Neuronal stem cell (in vitro differentiated cells): Measurements from ENCODE around the gene PIGK.

Source experiments
- DNase-seq: peaks from one replicate; pipeline ENCODE4 v3.0.0-alpha.2; 2013; ENCODE audit warnings: low spot score
- H2AFZ ChIP-seq: one replicate; pipeline ENCODE4 v1.6.1; 2013; ENCODE audit warnings: mild to moderate bottlenecking, low read length, inconsistent platforms
- H2AK5ac ChIP-seq: 2 replicates; pipeline ENCODE4 v1.6.1; 2013; ENCODE audit warnings: low read depth, mild to moderate bottlenecking, inconsistent platforms, low read length, moderate library complexity, mixed read lengths
- H2BK120ac ChIP-seq: 2 replicates; pipeline ENCODE4 v1.6.1; 2013; ENCODE audit warnings: low read depth, mild to moderate bottlenecking, inconsistent platforms, low read length, moderate library complexity, mixed read lengths
- H2BK12ac ChIP-seq: one replicate; pipeline ENCODE4 v1.6.1; 2013; ENCODE audit warnings: low read length, inconsistent platforms
- H2BK15ac ChIP-seq: 2 replicates; pipeline ENCODE4 v1.6.1; 2013; ENCODE audit warnings: mild to moderate bottlenecking, low read length, inconsistent platforms, mixed read lengths
- H2BK5ac ChIP-seq: one replicate; pipeline ENCODE4 v1.6.1; 2013; ENCODE audit warnings: inconsistent platforms, mild to moderate bottlenecking, low read length, moderate library complexity
- H3K14ac ChIP-seq: one replicate; pipeline ENCODE4 v1.6.1; 2013; ENCODE audit warnings: low read length, inconsistent platforms
- H3K18ac ChIP-seq: 2 replicates; pipeline ENCODE4 v1.6.1; 2013; ENCODE audit warnings: low read length, inconsistent platforms
- H3K23ac ChIP-seq: 2 replicates; pipeline ENCODE4 v1.6.1; 2013; ENCODE audit warnings: low read depth, mild to moderate bottlenecking, mixed read lengths, low read length, inconsistent platforms; ENCODE audit not compliant: poor library complexity
- H3K27ac ChIP-seq: replicated peaks from 3 replicates; pipeline ENCODE4 v1.5.1; 2013; ENCODE audit warnings: low read length, inconsistent platforms
- H3K27me3 ChIP-seq, 3 experiments: 2 replicates each; pipeline ENCODE4 v1.6.1; 2013; ENCODE audit warnings: low read length in 3 of 3, mild to moderate bottlenecking in 2 of 3, inconsistent platforms in 1 of 3, low read depth in 1 of 3, mixed read lengths in 1 of 3, moderate library complexity in 1 of 3; ENCODE audit not compliant: control insufficient read depth in 3 of 3, insufficient read depth in 3 of 3
- H3K36me3 ChIP-seq, 2 donors: replicated peaks in 1 of 2; 2 replicates each; pipeline ENCODE4 v1.6.1; 2013; ENCODE audit warnings: low read length in 2 of 2; ENCODE audit not compliant: control insufficient read depth in 2 of 2, insufficient read depth in 2 of 2
- H3K4ac ChIP-seq: 2 replicates; pipeline ENCODE4 v1.6.1; 2013; ENCODE audit warnings: inconsistent platforms, mild to moderate bottlenecking, low read length, moderate library complexity
- H3K4me1 ChIP-seq, 2 donors: 1 replicate in 1 of 2; 2 replicates in 1 of 2; pipeline ENCODE4 v1.6.1; 2013; ENCODE audit warnings: low read length in 2 of 2, low read depth in 1 of 2; ENCODE audit not compliant: control insufficient read depth in 2 of 2, insufficient read depth in 1 of 2
- H3K4me2 ChIP-seq: one replicate; pipeline ENCODE4 v1.6.1; 2013; ENCODE audit warnings: mild to moderate bottlenecking, low read length, inconsistent platforms; ENCODE audit not compliant: insufficient read depth, poor library complexity, severe bottlenecking
- H3K4me3 ChIP-seq, 2 donors: 2 replicates each; pipeline ENCODE4 v1.5.1; 2013; ENCODE audit warnings: low read length in 2 of 2, mild to moderate bottlenecking in 2 of 2, inconsistent platforms in 1 of 2, moderate library complexity in 1 of 2
- H3K79me1 ChIP-seq: one replicate; pipeline ENCODE4 v1.6.1; 2013; ENCODE audit warnings: low read depth, mild to moderate bottlenecking, inconsistent platforms, low read length, moderate library complexity
- H3K9ac ChIP-seq: one replicate; pipeline ENCODE4 v1.6.1; 2013; ENCODE audit warnings: mild to moderate bottlenecking, low read depth, low read length, inconsistent platforms; ENCODE audit not compliant: poor library complexity
- H3K9me3 ChIP-seq, 2 donors: replicated peaks in 1 of 2; 2 replicates each; pipeline versions ENCODE3 to v1.6.1; 2013; ENCODE audit warnings: low read length in 2 of 2, mild to moderate bottlenecking in 2 of 2, inconsistent platforms in 1 of 2, low read depth in 1 of 2, mixed read lengths in 1 of 2, moderate library complexity in 1 of 2; ENCODE audit not compliant: control insufficient read depth in 2 of 2, insufficient read depth in 1 of 2
- H4K8ac ChIP-seq: one replicate; pipeline ENCODE4 v1.6.1; 2013; ENCODE audit warnings: low read depth, mild to moderate bottlenecking, inconsistent platforms, low read length, moderate library complexity
- H4K91ac ChIP-seq: one replicate; pipeline ENCODE4 v1.6.1; 2013; ENCODE audit warnings: low read length, low read depth, mild to moderate bottlenecking, inconsistent platforms; ENCODE audit not compliant: poor library complexity
- WGBS, 2 donors: extraction: QIAGEN DNeasy Blood & Tissue Kit; methylation state at CpG; one replicate each; pipeline ENCODE4 v1.1.7; 2013; ENCODE audit warnings: missing lambda C conversion rate in 2 of 2, mixed read lengths in 1 of 2; ENCODE audit not compliant: insufficient read length in 2 of 2, insufficient replicate concordance in 1 of 2; ENCODE audit errors: extremely low coverage in 2 of 2; 5-methylcytosine and 5-hydroxymethylcytosine counted together

PIGK gene

GRCh38 chr1:77056525-77056924, 162.7 kb downstream of the PIGK start:
- H3K4ac ChIP-seq, result no peak overlapping the region
- H3K14ac ChIP-seq, result no peak overlapping the region
- no peak overlapping the region for H2AK5ac ChIP-seq
- no peaks in the 10 kb centered on the region for H3K79me1 ChIP-seq
- peaks cover 0 to 7% of the 10 kb centered on the region in 2 donors for H3K9me3 ChIP-seq
- no peak overlapping the region for H3K9ac ChIP-seq
- H3K4me1 ChIP-seq, result peaks cover 7 to 15% of the 10 kb centered on the region in 2 donors
- no peak overlapping the region for H3K4me3 ChIP-seq
- no peak overlapping the region for H3K18ac ChIP-seq
- H3K27me3 ChIP-seq, result no peaks in the 10 kb centered on the region
- no peak overlapping the region for H2BK120ac ChIP-seq
- DNase-seq, result no peak
- no peak overlapping the region for H4K8ac ChIP-seq
- no peak overlapping the region for H3K27ac ChIP-seq
- H3K36me3 ChIP-seq, result peaks cover 7 to 17% of the 10 kb centered on the region in 2 donors
- H2BK5ac ChIP-seq, result no peak overlapping the region
- H2BK15ac ChIP-seq, result no peak overlapping the region
- H4K91ac ChIP-seq, result no peak overlapping the region
- WGBS, 2 donors, result no CpG with 5 or more reads among the region's 7 CpGs
- H3K23ac ChIP-seq, result no peak overlapping the region
- H3K4me2 ChIP-seq, result no peak overlapping the region
- no peak overlapping the region for H2AFZ ChIP-seq
- H2BK12ac ChIP-seq, result no peak overlapping the region

GRCh38 chr1:77051425-77051824, 167.8 kb downstream of the PIGK start:
- WGBS, 2 donors, result no CpG with 5 or more reads among the region's 1 CpG
- Histone ChIP-seq H2BK15ac (no peak overlapping the region), H2AK5ac (no peak overlapping the region), H3K27me3 (no peaks in the 10 kb centered on the region), H3K14ac (no peak overlapping the region), H3K79me1 (no peaks in the 10 kb centered on the region), H3K9ac (no peak overlapping the region), H4K8ac (no peak overlapping the region), H3K4me2 (no peak overlapping the region), H3K4me3 (no peak overlapping the region), H3K23ac (no peak overlapping the region), H3K4me1 (no peaks in the 10 kb centered on the region), H3K36me3 (peaks cover 10 to 26% of the 10 kb centered on the region in 2 donors), H3K18ac (no peak overlapping the region), H3K9me3 (peaks cover 0 to 7% of the 10 kb centered on the region in 2 donors), H2AFZ (no peak overlapping the region), H2BK5ac (no peak overlapping the region), H3K4ac (no peak overlapping the region), H2BK120ac (no peak overlapping the region), H2BK12ac (no peak overlapping the region), H3K27ac (no peak overlapping the region), H4K91ac (no peak overlapping the region)
- DNase-seq, result no peak

- Histone ChIP-seq H3K36me3 (peaks cover 7 to 17% of the 10 kb centered on the region in 2 donors), H3K18ac (no peak overlapping the region), H3K27me3 (no peaks in the 10 kb centered on the region), H3K9me3 (no peaks in the 10 kb centered on the region), H3K27ac (no peak overlapping the region), H2AK5ac (no peak overlapping the region), H3K23ac (no peak overlapping the region), H2AFZ (no peak overlapping the region), H2BK120ac (no peak overlapping the region), H4K91ac (no peak overlapping the region), H3K9ac (no peak overlapping the region), H3K14ac (no peak overlapping the region), H3K4me3 (no peak overlapping the region), H4K8ac (no peak overlapping the region), H3K4ac (no peak overlapping the region), H3K4me2 (no peak overlapping the region), H2BK5ac (no peak overlapping the region), H3K79me1 (no peaks in the 10 kb centered on the region), H2BK12ac (no peak overlapping the region), H3K4me1 (no peaks in the 10 kb centered on the region), H2BK15ac (no peak overlapping the region)
- WGBS, 2 donors, result no CpG with 5 or more reads among the region's 1 CpG
- no peak for DNase-seq
Measured at GRCh38 chr1:77048615-77049005, 170.6 kb downstream of the PIGK start.

- no CpG with 5 or more reads among the region's 3 CpGs for WGBS, 2 donors
Measured at GRCh38 chr1:77047978-77048614, 171.1 kb downstream of the PIGK start.

More at GRCh38 chr1:77047978-77048614, 171.1 kb downstream of the PIGK start:
- Histone ChIP-seq H2AK5ac (no peak overlapping the region), H2AFZ (no peak overlapping the region), H2BK120ac (no peak overlapping the region), H3K36me3 (peaks cover 7 to 15% of the 10 kb centered on the region in 2 donors), H2BK12ac (no peak overlapping the region), H3K4me3 (no peak overlapping the region), H4K8ac (no peak overlapping the region), H3K27ac (no peak overlapping the region), H3K23ac (no peak overlapping the region), H3K4me2 (no peak overlapping the region), H3K79me1 (no peaks in the 10 kb centered on the region), H4K91ac (no peak overlapping the region), H2BK5ac (no peak overlapping the region), H3K27me3 (no peaks in the 10 kb centered on the region), H3K9me3 (no peaks in the 10 kb centered on the region), H3K4me1 (no peaks in the 10 kb centered on the region), H3K14ac (no peak overlapping the region), H3K4ac (no peak overlapping the region), H3K9ac (no peak overlapping the region), H2BK15ac (no peak overlapping the region), H3K18ac (no peak overlapping the region)
- no peak for DNase-seq
